Measurements from ENCODE around the gene LEP. TPM values are rescaled to one million over a fixed set of nuclear protein-coding genes. Genes with fewer than 3 reads are reported as not detected.

The LEP gene
- total RNA-seq, 1 experiment from 2014 or later: not detected

- H3K4me2 ChIP-seq (ENCODE audit: low read length): no peak overlapping the region
- no peaks in the 10 kb centered on the region for H3K79me2 ChIP-seq (ENCODE audit: insufficient read depth, low read length)
- H4K20me1 ChIP-seq (ENCODE audit: insufficient read depth): no peaks in the 10 kb centered on the region
- ChIA-PET RAD21 (ENCODE audit: low non-redundant PET in 1 of 2, low total read pairs in 2 of 2, uncharacterized antibody in 2 of 2, unreplicated experiment in 2 of 2) (no interaction called here), CTCF (no interaction called here), POLR2A (no interaction called here)
- H3K9me3 ChIP-seq (ENCODE audit: control insufficient read depth in 1 of 2, insufficient read depth in 1 of 2, low read depth in 1 of 2, low read length in 2 of 2): peaks cover 5 to 10% of the 10 kb centered on the region in 2 experiments; a peak in 2 of 4 replicates
- H3K36me3 ChIP-seq (ENCODE audit: control insufficient read depth in 1 of 2, insufficient read depth in 2 of 2, low read length in 2 of 2): no peaks in the 10 kb centered on the region
- no TSS peak for BruUV-seq (replicated peaks)
- no peaks in the 10 kb centered on the region for H3K4me1 ChIP-seq (ENCODE audit: control insufficient read depth in 1 of 2, insufficient read depth in 2 of 2, low read length in 2 of 2)
- TF ChIP-seq SIN3A (IDR thresholded peaks at IDR 0.05; ENCODE audit: low read depth) (no peak), YY1 (IDR thresholded peaks at IDR 0.05; ENCODE audit: extremely low read depth, insufficient replicate concordance, low read depth, low read length) (no peak), ATF3 (IDR thresholded peaks at IDR 0.05) (no peak), MAX (IDR thresholded peaks at IDR 0.05) (no peak), ELF1 (IDR thresholded peaks at IDR 0.05; ENCODE audit: borderline replicate concordance, low read depth) (no peak), SP1 (IDR thresholded peaks at IDR 0.05; ENCODE audit: low read depth) (no peak), ZBTB33 (IDR thresholded peaks at IDR 0.05; ENCODE audit: extremely low read depth, insufficient replicate concordance, low read length) (no peak), TCF7L2 (IDR thresholded peaks at IDR 0.05; ENCODE audit: borderline replicate concordance, extremely low read depth, insufficient read depth, insufficient read length) (no peak), RAD21 (IDR thresholded peaks at IDR 0.05; ENCODE audit: low read depth) (no peak), SRF (IDR thresholded peaks at IDR 0.05; ENCODE audit: low read depth) (no peak)
- no peak overlapping the region for H2AFZ ChIP-seq (ENCODE audit: low read depth, low read length, poor library complexity, severe bottlenecking)
- no peaks in the 10 kb centered on the region for H3K9me2 ChIP-seq (ENCODE audit: insufficient read depth)
- intact Hi-C loops (cut with micrococcal nuclease): no loop called here
- H3K27me3 ChIP-seq (ENCODE audit: insufficient read depth, low read length): 0 out of 2 replicates have a peak, but pooled peaks cover 3% of the 10 kb centered on the region
- H3K9ac ChIP-seq (ENCODE audit: low read length): no peak overlapping the region
- ATAC-seq (no peak), DNase-seq (ENCODE audit: low read depth, low spot score) (no peak)
- no peak overlapping the region for H3K4me3 ChIP-seq (replicated peaks in 1 of 2; ENCODE audit: low read depth in 1 of 2, low read length in 2 of 2)
- no peak overlapping the region for H3K27ac ChIP-seq (ENCODE audit: low read depth, low read length)
These were observed 43.5 kb upstream of the LEP start for GRCh38 chr7:128197589-128197988.
